ENCODE measurements around the gene SNX17.

DNA sequence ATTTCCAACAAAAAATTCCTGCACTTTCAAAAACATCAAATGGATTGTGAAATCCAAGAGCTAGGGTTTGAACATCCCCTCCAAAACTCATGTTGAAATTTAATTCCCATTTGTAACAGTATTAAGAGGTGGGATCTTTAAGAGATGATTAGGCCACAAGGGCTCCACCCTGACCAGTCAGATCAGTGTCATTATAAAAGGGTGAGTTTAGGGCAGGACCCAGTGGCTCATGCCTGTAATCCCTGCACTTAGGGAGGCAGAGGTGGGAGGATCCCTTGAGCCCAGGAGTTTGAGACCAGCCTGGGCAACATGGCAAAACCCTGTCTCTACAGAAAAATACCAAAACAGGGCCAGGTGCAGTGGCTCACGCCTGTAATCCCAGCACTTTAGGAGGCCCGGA is 22.8 kb upstream of the SNX17 start:
- TF ChIP-seq, protein P1, sequence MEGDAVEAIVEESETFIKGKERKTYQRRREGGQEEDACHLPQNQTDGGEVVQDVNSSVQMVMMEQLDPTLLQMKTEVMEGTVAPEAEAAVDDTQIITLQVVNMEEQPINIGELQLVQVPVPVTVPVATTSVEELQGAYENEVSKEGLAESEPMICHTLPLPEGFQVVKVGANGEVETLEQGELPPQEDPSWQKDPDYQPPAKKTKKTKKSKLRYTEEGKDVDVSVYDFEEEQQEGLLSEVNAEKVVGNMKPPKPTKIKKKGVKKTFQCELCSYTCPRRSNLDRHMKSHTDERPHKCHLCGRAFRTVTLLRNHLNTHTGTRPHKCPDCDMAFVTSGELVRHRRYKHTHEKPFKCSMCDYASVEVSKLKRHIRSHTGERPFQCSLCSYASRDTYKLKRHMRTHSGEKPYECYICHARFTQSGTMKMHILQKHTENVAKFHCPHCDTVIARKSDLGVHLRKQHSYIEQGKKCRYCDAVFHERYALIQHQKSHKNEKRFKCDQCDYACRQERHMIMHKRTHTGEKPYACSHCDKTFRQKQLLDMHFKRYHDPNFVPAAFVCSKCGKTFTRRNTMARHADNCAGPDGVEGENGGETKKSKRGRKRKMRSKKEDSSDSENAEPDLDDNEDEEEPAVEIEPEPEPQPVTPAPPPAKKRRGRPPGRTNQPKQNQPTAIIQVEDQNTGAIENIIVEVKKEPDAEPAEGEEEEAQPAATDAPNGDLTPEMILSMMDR (IDR thresholded peaks at IDR 0.05), result no peak
- no peak for TF ChIP-seq POLR2A (IDR thresholded peaks at IDR 0.05)
- no peak for TF ChIP-seq POLR2AphosphoS5 (IDR thresholded peaks at IDR 0.05)
